ACHN (cell line): Measurements from ENCODE around the gene BRICD5.

Source experiments
- DNase-seq: peaks from one replicate; pipeline ENCODE4 v3.0.0-alpha.2; 2015
- in situ Hi-C: cut with HindIII; loops from 2 replicates; pipeline ENCODE4 v1.10.0; 2017; ENCODE audit warnings: low sequenced_read_pairs, low pct_ligation_motif_present, low pct_unique_long_range_greater_than_20kb

BRICD5 gene

GRCh38 chr16:2191446-2191706, 19.3 kb downstream of the BRICD5 start:
- DNase-seq = no peak
- in situ Hi-C loops = no loop called here

DNA sequence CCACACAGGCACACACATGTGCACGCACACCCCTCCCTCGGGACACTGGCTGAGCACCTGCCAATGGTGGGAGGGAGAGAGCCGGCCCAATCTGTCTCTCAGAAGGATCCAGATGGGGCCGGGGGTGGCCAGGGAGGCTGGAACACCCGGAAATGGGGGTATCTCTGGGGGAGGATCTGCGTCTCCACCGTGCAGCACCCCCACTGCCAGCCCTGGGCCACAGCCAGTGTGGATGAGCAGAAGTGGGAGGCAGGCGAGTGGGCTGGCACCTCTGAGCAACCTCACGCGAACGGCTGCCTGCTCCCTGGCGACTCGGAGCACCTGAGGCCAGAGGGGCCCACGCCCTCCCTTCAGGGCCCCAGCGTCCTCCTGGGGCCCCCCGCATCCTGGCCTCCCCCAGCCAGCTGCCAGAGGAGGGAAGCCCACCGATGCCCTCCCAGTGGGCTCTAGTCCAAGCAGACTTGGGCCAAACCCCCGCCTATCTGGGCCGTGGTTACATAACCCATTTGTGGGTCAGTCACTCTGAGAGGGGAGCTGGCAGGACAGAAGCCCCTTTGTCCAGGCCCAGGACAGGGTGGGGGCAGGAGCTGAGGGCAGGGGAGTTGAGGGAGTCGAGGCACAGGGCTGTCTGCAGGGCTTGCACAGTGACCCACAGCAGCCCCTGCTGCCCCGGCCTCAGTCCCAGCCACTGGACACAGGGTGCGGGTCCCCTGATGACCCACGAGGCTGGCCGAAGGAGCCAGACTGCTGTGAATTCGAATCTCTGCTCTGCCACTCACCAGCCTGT, 19.8 kb downstream of the BRICD5 start:
- DNase-seq = no peak
- in situ Hi-C loops = no loop called here

- DNase-seq = no peak
- in situ Hi-C loops = no loop called here
Measured at GRCh38 chr16:2190002-2190658, 20.5 kb downstream of the BRICD5 start.

GRCh38 chr16:2189252-2189893, 21.3 kb downstream of the BRICD5 start:
- DNase-seq = no peak
- in situ Hi-C loops = no loop called here

- in situ Hi-C loops = no loop called here
Measured at GRCh38 chr16:2188395-2188794, 22.3 kb downstream of the BRICD5 start.

DNA sequence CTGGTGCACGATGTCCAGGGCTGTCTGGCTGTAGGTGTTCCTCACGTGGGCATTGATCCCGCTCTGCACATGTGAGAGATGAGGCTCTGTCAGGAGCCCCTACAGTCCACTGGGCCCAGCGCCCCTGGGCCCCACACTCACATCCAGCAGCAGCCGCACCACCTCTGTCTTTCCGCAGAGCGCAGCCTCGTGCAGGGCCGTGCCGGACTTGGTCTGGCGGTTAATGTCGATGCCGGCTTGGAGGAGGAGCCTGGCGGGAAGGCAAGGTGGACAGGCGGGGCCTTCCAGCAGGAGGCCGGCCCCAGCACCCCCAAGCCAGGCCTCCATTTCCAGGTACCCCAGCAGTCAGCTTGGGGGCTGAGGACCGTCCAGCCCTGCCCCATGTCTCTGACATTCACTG, 23.5 kb downstream of the BRICD5 start:
- no peak for DNase-seq
- in situ Hi-C loops = no loop called here

More at GRCh38 chr16:2188395-2188794, 22.3 kb downstream of the BRICD5 start:
- DNase-seq = no peak

- DNase-seq = no peak
- in situ Hi-C loops = no loop called here
Measured at GRCh38 chr16:2186505-2186904, 24.2 kb downstream of the BRICD5 start.

DNA sequence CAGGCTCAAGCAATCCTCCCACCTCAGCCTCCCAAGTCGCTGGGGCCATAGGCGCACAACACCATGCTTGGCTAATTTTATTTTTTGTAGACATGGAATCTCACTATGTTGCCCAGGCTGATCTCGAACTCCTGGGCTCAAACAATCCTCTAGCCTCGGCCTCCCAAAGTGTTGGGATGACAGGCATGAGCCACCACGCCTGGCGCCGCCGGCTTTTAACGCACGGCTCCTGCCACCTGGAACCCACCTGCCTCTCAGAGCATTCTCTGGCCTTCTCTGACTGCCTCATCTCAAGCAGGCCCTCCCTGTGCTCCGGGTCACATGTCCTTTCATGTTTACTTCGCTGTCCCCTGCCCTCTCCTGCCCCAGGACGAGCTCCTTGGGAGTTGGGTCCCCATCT, 24.6 kb downstream of the BRICD5 start:
- DNase-seq = no peak
- in situ Hi-C loops = no loop called here

DNA sequence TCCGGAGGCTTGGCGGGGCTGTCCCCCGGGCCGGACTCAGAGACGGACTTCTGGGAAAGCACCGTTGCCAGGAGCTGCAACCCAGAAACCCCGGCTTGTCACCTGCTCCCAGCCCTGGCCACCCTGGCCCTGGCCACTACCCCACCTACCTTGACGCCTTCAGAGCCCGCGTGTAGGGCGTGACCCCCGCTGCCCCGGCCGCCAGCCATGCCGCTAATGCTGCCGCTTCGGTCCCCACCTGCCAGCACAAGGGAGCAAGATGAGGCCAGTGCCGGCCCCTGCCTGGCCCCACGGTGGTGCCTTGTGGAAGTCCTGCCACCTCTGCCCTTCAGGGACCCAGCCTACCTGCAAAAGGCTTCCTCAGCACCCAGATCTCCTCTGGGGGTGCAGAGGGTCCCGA, 25.7 kb downstream of the BRICD5 start:
- in situ Hi-C loops = no loop called here
- no peak for DNase-seq

GRCh38 chr16:2184346-2184745, 26.3 kb downstream of the BRICD5 start:
- in situ Hi-C loops = no loop called here

GRCh38 chr16:2183671-2184070, 27.0 kb downstream of the BRICD5 start:
- in situ Hi-C loops = no loop called here
- no peak for DNase-seq

More at GRCh38 chr16:2184346-2184745, 26.3 kb downstream of the BRICD5 start:
- no peak for DNase-seq

DNA sequence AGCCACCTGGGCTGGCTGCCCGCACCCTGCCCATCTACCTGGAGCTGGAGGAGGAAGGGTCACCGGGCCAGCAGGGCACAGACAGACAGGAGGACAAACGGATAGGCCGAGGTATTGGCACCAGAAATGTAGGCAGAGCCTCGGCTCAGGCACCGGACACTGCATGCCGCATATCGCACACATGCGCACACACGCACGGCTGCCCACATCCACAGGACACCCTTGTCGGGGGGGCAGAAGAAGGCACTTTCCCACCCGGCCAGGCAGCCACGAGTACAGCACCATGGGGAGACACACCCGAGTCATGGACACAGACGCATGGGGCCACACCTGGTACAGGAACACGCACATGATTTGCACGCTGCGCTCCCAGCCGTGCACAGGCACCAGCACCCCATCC, 28.7 kb downstream of the BRICD5 start:
- in situ Hi-C loops = no loop called here
- no peak for DNase-seq

DNA sequence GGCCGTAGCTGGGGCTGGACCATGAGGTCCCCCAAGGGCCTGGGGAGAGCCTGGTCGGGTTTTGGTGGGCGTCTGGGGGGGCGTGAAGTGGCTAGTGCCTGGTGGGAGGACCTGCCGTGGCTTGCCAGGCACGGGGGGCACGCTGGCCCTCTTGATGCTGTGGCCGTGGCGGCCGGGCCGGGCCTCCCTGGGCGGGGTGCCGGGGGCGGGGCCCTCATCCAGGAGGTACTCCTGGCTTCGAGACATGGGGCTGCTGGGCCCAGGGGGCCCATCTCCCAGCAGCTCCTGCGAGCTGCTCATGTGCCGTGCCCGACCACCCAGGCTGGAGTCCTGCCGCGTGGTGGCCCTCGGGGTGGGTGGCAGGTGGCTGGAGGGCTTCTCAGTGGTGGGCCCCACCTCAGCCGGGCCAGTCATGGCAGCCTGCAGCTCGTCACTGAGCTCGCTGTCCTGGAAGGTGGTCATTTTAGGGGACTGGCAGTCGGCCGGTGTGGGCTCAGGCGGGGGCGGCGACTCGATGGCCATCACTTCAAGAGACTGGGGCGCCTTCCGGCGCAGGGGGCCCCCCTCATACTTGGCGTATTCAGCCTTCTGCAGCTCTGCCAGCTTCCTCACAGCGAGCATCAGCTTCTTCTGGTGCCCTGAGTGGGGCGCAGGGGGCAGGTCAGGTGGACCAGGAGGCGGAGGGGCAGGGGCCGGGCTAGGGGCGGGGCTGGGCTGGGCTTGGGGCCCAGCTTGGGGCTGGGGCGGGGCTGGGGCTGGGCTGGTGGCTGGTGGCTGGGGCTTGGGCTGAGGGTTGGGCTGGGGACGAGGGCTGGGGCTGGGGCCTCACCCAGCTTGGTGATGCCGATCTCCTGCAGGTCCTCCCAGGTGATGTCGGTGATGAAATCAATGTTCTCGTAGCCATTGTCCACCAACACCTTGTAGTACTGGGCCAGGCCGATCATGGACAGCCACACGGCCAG, 29.4 kb downstream of the BRICD5 start:
- in situ Hi-C loops = no loop called here
- no peak for DNase-seq

GRCh38 chr16:2180461-2180860, 30.2 kb downstream of the BRICD5 start:
- in situ Hi-C loops = no loop called here
- no peak for DNase-seq

- DNase-seq = no peak
- in situ Hi-C loops = no loop called here
Measured at GRCh38 chr16:2179576-2179975, 31.1 kb downstream of the BRICD5 start.

- DNase-seq = no peak
- in situ Hi-C loops = no loop called here
Measured at GRCh38 chr16:2179107-2179501, 31.6 kb downstream of the BRICD5 start.

DNA sequence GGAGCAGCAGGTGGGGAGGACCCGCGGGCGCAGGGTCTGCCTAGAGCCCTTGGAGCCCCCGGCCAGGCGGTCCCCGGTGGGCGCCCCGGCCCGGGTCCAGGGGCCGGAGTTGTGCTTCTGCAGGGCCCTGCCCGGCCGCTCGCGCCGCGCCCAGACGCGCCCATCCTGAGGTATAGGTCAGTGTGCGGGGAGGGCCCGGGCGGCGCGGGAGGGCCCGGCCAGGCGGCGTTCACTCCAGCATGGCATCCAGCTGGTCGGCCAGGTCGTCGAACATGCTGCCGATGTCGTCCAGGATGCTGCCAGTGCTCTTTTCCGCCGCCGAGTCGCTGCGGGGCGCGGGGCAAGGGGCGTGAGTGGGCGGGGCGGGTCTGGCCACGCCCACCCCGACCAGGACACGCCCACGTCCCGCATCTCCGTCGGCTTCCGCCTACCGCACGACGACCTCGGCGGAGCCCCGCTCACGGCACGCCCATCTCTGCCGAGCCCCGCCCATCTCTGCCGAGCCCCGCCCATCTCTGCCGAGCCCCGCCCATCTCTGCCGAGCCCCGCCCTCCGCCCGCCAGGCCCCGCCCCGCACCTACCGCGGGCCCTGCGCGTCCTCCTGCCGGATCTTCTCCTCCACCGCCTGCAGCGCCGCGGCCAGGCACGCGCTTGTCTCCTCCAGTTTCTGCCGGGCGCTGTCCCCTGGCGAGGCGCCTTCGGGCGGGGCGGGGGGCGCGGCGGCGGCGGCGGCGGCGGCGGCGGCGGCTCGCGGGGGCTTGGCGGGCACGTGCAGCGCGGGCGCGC, 32.1 kb downstream of the BRICD5 start:
- in situ Hi-C loops = no loop called here
- no peak for DNase-seq

DNA sequence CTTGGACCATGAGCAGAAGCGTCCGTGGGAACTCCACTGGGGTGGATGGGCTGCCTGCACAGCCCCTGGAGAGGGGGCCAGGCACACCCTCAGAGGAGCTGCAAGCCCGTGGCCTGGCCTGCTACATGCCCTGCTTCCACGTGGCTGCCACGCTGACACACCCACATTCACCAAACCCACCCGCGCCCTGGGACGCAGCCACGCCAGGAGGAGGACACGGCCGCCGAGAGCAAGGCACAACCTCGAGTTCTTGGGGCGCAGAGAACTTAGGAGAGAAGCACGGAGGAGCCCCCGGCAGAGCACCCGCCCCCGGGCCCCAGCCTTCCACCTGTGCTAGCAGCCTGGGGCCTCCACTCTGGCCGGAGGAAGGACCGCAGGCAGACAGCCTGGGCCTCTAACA, 33.1 kb downstream of the BRICD5 start:
- in situ Hi-C loops = no loop called here
- DNase-seq = no peak
